A172 (cell line): ENCODE measurements around the gene ADAM22. TPM values are rescaled to one million over a fixed set of nuclear protein-coding genes. Genes with fewer than 3 reads are reported as not detected.

ENCODE experiments used
- DNase-seq: peaks from one replicate; pipeline ENCODE4 v3.0.0-alpha.2; 2015; ENCODE audit warnings: low spot score
- total RNA-seq: library from RNA; depleted of rRNA; stranded (reverse); fragments of >200 nt; shearing (Covaris generic); gene quantifications from 2 replicates; pipeline ENCODE4 v1.2.3, GENCODE V29; 2014

ADAM22 gene
- total RNA-seq, 1 experiment from 2014 or later, result 3.1 TPM

GRCh38 chr7:88041583-88041982 lies 107.5 kb downstream of the ADAM22 start:
- DNase-seq, result no peak

- DNase-seq, result no peak
Observed at GRCh38 chr7:88042157-88042556, 108.1 kb downstream of the ADAM22 start.

- no peak for DNase-seq
Observed at GRCh38 chr7:88042803-88043202, 108.8 kb downstream of the ADAM22 start.

GRCh38 chr7:88044069-88044468 lies 110.0 kb downstream of the ADAM22 start:
- no peak for DNase-seq

GRCh38 chr7:88046839-88047573 lies 113.0 kb downstream of the ADAM22 start:
- DNase-seq, result no peak

- no peak for DNase-seq
Observed at GRCh38 chr7:88057655-88058054, 123.6 kb downstream of the ADAM22 start.

GRCh38 chr7:88062238-88062637 lies 128.2 kb downstream of the ADAM22 start:
- DNase-seq, result no peak

- no peak for DNase-seq
Observed at GRCh38 chr7:88069093-88069492, 135.0 kb downstream of the ADAM22 start.

GRCh38 chr7:88071994-88072714 lies 138.1 kb downstream of the ADAM22 start:
- DNase-seq, result no peak

- DNase-seq, result no peak
Observed at GRCh38 chr7:88072715-88073055, 138.6 kb downstream of the ADAM22 start.

- no peak for DNase-seq
Observed at GRCh38 chr7:88073626-88074025, 139.6 kb downstream of the ADAM22 start.

- no peak for DNase-seq
Observed at GRCh38 chr7:88075216-88075615, 141.2 kb downstream of the ADAM22 start.

GRCh38 chr7:88083883-88084282 lies 149.8 kb downstream of the ADAM22 start:
- DNase-seq, result no peak

- DNase-seq, result no peak
Observed at GRCh38 chr7:88089561-88089960, 155.5 kb downstream of the ADAM22 start.

GRCh38 chr7:88090240-88090639 lies 156.2 kb downstream of the ADAM22 start:
- no peak for DNase-seq

- no peak for DNase-seq
Observed at GRCh38 chr7:88090671-88091070, 156.6 kb downstream of the ADAM22 start.

GRCh38 chr7:88091988-88092675 lies 158.1 kb downstream of the ADAM22 start:
- DNase-seq, result no peak

GRCh38 chr7:88092676-88092999 lies 158.6 kb downstream of the ADAM22 start:
- DNase-seq, result no peak

- DNase-seq, result no peak
Observed at GRCh38 chr7:88101769-88102168, 167.7 kb downstream of the ADAM22 start.

GRCh38 chr7:88102675-88103074 lies 168.6 kb downstream of the ADAM22 start:
- no peak for DNase-seq

- DNase-seq, result no peak
Observed at GRCh38 chr7:88104732-88105131, 170.7 kb downstream of the ADAM22 start.

GRCh38 chr7:88105231-88105630 lies 171.2 kb downstream of the ADAM22 start:
- DNase-seq, result no peak

- DNase-seq, result no peak
Observed at GRCh38 chr7:88106434-88106833, 172.4 kb downstream of the ADAM22 start.
